GM12878 (cell line): ENCODE results near the gene METTL1. TPM values are rescaled to one million over a fixed set of nuclear protein-coding genes. Genes with fewer than 3 reads are reported as not detected.

Experiments used
- BMI1 ChIP-seq: fragments of 450-650 bp; IDR thresholded peaks from 2 replicates; pipeline ENCODE4 v1.6.1; 2016; ENCODE audit warnings: mild to moderate bottlenecking, moderate library complexity, borderline replicate concordance
- CBX5 ChIP-seq: sonication (generic); IDR thresholded peaks from 2 replicates; pipeline ENCODE4 v1.6.1; 2016; ENCODE audit warnings: low read depth, moderate library complexity, mild to moderate bottlenecking, inconsistent platforms
- ETV6 ChIP-seq, 2 experiments: fragments of 450-650 bp in 1 of 2; IDR thresholded peaks in 1 of 2; conservative IDR thresholded peaks in 1 of 2; 2 replicates each; pipeline ENCODE4 v1.6.1; 2014; ENCODE audit warnings: antibody characterized with exemption in 1 of 2, borderline replicate concordance in 1 of 2, low read depth in 1 of 2, mild to moderate bottlenecking in 1 of 2, moderate library complexity in 1 of 2
- JUND ChIP-seq: IDR thresholded peaks from 2 replicates; pipeline ENCODE4 v1.6.1; 2012; ENCODE audit warnings: low read depth, mild to moderate bottlenecking, low read length, improper control_type of control experiment, moderate library complexity
- MTA2 ChIP-seq: fragments of 450-650 bp; IDR thresholded peaks from 2 replicates; pipeline ENCODE4 v1.6.1; 2016; ENCODE audit warnings: low read depth, mild to moderate bottlenecking, moderate library complexity
- MYB ChIP-seq: fragments of 150-350 bp; IDR thresholded peaks from 2 replicates; pipeline ENCODE4 v1.6.1; 2014; ENCODE audit warnings: mild to moderate bottlenecking, low read depth, low read length, borderline replicate concordance
- RAD51 ChIP-seq: fragments of 450-650 bp; IDR thresholded peaks from 2 replicates; pipeline ENCODE4 v1.6.1; 2016; ENCODE audit warnings: moderate library complexity, mild to moderate bottlenecking, inconsistent platforms
- RELB ChIP-seq: fragments of 450-650 bp; IDR thresholded peaks from 2 replicates; pipeline ENCODE4 v1.6.1; 2017; ENCODE audit warnings: low read depth, mild to moderate bottlenecking, moderate library complexity
- SREBF1 ChIP-seq: IDR thresholded peaks from 2 replicates; pipeline ENCODE4 v1.6.1; 2012; ENCODE audit warnings: mild to moderate bottlenecking, low read length
- SUZ12 ChIP-seq: fragments of 200-600 bp; sonication (generic); IDR thresholded peaks from one replicate; pipeline ENCODE4 v1.6.1; 2018; ENCODE audit warnings: antibody characterized with exemption, mild to moderate bottlenecking; ENCODE audit not compliant: unreplicated experiment
- TAF1 ChIP-seq: IDR thresholded peaks from 2 replicates; pipeline ENCODE4 v1.6.1; 2011; ENCODE audit warnings: mild to moderate bottlenecking, low read depth, low read length, borderline replicate concordance
- ZBTB11 ChIP-seq: fragments of 450-650 bp; formaldehyde crosslinking; IDR thresholded peaks from 2 replicates; pipeline ENCODE4 v1.5.0; 2022; ENCODE audit warnings: mild to moderate bottlenecking, missing genetic modification characterization
- ZSCAN29 ChIP-seq: fragments of 450-650 bp; IDR thresholded peaks from 2 replicates; pipeline ENCODE4 v1.6.1; 2017; ENCODE audit warnings: mild to moderate bottlenecking, moderate library complexity
- polyA plus RNA-seq, 11 experiments: library from polyadenylated mRNA; depleted of rRNA in 4 of 11; unstranded in 6 of 11; stranded (reverse) in 5 of 11; fragments of >200 nt; fragmentation: Nextera tagmentation in 4 of 11; fragmentation: Illumina TruSeq in 1 of 11; extraction: Ambion mirVana in 4 of 11; extraction: Trizol in 1 of 11; gene quantifications; 1 replicate in 1 of 11; 2 replicates in 10 of 11; pipeline versions ENCODE4 v1.2.1 to v1.2.3, GENCODE V29; 2011 to 2016; ENCODE audit warnings: inconsistent platforms in 2 of 11, missing spikeins in 2 of 11, low read depth in 1 of 11
- total RNA-seq, 4 experiments: library from RNA; depleted of rRNA in 3 of 4; stranded (reverse); fragments of >200 nt in 3 of 4; fragmentation: Illumina TruSeq in 1 of 4; extraction: Trizol in 1 of 4; gene quantifications; 2 replicates each; pipeline versions ENCODE4 v1.2.1 to v1.2.3, GENCODE V29; 2013 to 2021
- TF ChIP-seq, protein P1 (sequence below): IDR thresholded peaks from 2 replicates; pipeline ENCODE4 v1.6.1; 2012; ENCODE audit warnings: low read depth, low read length, improper control_type of control experiment
- TF ChIP-seq, protein P2 (sequence below): IDR thresholded peaks from 2 replicates; pipeline ENCODE4 v1.6.1; 2012; ENCODE audit warnings: mild to moderate bottlenecking, low read depth, low read length
- TF ChIP-seq, protein P3 (sequence below): IDR thresholded peaks from 2 replicates; pipeline ENCODE4 v1.6.1; 2011; ENCODE audit warnings: low read depth, low read length, improper control_type of control experiment, borderline replicate concordance
- TF ChIP-seq, protein P4 (sequence below): fragments of 450-650 bp; IDR thresholded peaks from 2 replicates; pipeline ENCODE4 v1.6.1; 2016; ENCODE audit warnings: mild to moderate bottlenecking

METTL1 gene
- total and polyA plus RNA-seq, 10 of the 15 experiments (the other 5 are each of a cell fraction or from before 2014, with no cell fraction given), result 11.3 to 44.3 (median 30.6) TPM

GRCh38 chr12:57741844-57742738 is 29.8 kb downstream of the METTL1 start (continued):
- TF ChIP-seq ZBTB11 (CRISPR knock-in tag) (no peak), ZSCAN29 (no peak), MTA2 (no peak), ETV6 (conservative IDR thresholded peaks at IDR 0.05 in 1 of 2, IDR thresholded peaks at IDR 0.05 in 1 of 2; ENCODE audit: borderline replicate concordance in 1 of 2, low read depth in 1 of 2) (no peak), RAD51 (no peak), JUND (no peak), BMI1 (no peak), SUZ12 (no peak), SREBF1 (no peak), RELB (no peak), CBX5 (no peak), MYB (no peak), TAF1 (no peak)
- TF ChIP-seq, protein P1, sequence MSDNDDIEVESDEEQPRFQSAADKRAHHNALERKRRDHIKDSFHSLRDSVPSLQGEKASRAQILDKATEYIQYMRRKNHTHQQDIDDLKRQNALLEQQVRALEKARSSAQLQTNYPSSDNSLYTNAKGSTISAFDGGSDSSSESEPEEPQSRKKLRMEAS, result no peak
- TF ChIP-seq, protein P2, sequence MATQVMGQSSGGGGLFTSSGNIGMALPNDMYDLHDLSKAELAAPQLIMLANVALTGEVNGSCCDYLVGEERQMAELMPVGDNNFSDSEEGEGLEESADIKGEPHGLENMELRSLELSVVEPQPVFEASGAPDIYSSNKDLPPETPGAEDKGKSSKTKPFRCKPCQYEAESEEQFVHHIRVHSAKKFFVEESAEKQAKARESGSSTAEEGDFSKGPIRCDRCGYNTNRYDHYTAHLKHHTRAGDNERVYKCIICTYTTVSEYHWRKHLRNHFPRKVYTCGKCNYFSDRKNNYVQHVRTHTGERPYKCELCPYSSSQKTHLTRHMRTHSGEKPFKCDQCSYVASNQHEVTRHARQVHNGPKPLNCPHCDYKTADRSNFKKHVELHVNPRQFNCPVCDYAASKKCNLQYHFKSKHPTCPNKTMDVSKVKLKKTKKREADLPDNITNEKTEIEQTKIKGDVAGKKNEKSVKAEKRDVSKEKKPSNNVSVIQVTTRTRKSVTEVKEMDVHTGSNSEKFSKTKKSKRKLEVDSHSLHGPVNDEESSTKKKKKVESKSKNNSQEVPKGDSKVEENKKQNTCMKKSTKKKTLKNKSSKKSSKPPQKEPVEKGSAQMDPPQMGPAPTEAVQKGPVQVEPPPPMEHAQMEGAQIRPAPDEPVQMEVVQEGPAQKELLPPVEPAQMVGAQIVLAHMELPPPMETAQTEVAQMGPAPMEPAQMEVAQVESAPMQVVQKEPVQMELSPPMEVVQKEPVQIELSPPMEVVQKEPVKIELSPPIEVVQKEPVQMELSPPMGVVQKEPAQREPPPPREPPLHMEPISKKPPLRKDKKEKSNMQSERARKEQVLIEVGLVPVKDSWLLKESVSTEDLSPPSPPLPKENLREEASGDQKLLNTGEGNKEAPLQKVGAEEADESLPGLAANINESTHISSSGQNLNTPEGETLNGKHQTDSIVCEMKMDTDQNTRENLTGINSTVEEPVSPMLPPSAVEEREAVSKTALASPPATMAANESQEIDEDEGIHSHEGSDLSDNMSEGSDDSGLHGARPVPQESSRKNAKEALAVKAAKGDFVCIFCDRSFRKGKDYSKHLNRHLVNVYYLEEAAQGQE, result no peak
- TF ChIP-seq, protein P3, sequence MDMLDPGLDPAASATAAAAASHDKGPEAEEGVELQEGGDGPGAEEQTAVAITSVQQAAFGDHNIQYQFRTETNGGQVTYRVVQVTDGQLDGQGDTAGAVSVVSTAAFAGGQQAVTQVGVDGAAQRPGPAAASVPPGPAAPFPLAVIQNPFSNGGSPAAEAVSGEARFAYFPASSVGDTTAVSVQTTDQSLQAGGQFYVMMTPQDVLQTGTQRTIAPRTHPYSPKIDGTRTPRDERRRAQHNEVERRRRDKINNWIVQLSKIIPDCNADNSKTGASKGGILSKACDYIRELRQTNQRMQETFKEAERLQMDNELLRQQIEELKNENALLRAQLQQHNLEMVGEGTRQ, result no peak
- TF ChIP-seq, protein P4, sequence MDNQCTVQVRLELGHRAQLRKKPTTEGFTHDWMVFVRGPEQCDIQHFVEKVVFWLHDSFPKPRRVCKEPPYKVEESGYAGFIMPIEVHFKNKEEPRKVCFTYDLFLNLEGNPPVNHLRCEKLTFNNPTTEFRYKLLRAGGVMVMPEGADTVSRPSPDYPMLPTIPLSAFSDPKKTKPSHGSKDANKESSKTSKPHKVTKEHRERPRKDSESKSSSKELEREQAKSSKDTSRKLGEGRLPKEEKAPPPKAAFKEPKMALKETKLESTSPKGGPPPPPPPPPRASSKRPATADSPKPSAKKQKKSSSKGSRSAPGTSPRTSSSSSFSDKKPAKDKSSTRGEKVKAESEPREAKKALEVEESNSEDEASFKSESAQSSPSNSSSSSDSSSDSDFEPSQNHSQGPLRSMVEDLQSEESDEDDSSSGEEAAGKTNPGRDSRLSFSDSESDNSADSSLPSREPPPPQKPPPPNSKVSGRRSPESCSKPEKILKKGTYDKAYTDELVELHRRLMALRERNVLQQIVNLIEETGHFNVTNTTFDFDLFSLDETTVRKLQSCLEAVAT, result no peak
